ENCODE measurements around the gene SIGLEC11. TPM values are rescaled to one million over a fixed set of nuclear protein-coding genes. Genes with fewer than 3 reads are reported as not detected.

SIGLEC11 gene
- total RNA-seq, 1 experiment from 2014 or later: not detected

DNA sequence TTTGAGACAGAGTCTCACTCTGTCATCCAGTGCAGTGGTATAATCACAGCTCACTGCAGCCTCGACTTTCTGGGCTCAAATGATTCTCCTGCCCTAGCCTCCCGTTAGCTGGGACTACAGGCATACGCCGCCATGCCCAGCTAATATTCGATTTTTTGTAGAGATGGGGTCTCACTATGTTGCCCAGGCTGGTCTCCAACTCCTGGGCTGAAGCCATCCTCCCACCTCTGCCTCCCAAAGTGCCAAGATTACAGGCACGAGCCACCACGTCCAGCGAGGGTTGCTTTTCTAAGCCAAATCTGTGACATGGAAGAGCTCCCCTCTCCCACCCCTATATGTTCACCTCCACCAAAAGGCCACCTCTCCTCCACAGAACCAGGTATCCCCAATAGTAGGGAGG lies 42.9 kb downstream of the SIGLEC11 start:
- no peaks in the 10 kb centered on the region for H3K9me2 ChIP-seq (replicated peaks; ENCODE audit: low read length)
- H3K9ac ChIP-seq (ENCODE audit: low read length): no peak overlapping the region
- no peak overlapping the region for H2AFZ ChIP-seq (ENCODE audit: low read length)
- no peaks in the 10 kb centered on the region for H3K27me3 ChIP-seq (ENCODE audit: low read length)
- BruUV-seq (replicated peaks): no TSS peak
- intact Hi-C loops (cut with micrococcal nuclease): no loop called here
- H3K4me2 ChIP-seq (ENCODE audit: low read length): no peak overlapping the region
- DNase-seq: no peak
- TF ChIP-seq EZH2 (IDR thresholded peaks at IDR 0.05; ENCODE audit: low read length, unreplicated experiment) (no peak), EZH2phosphoT487 (IDR thresholded peaks at IDR 0.05; ENCODE audit: borderline replicate concordance, low read length) (no peak)
- TF ChIP-seq, protein P1, sequence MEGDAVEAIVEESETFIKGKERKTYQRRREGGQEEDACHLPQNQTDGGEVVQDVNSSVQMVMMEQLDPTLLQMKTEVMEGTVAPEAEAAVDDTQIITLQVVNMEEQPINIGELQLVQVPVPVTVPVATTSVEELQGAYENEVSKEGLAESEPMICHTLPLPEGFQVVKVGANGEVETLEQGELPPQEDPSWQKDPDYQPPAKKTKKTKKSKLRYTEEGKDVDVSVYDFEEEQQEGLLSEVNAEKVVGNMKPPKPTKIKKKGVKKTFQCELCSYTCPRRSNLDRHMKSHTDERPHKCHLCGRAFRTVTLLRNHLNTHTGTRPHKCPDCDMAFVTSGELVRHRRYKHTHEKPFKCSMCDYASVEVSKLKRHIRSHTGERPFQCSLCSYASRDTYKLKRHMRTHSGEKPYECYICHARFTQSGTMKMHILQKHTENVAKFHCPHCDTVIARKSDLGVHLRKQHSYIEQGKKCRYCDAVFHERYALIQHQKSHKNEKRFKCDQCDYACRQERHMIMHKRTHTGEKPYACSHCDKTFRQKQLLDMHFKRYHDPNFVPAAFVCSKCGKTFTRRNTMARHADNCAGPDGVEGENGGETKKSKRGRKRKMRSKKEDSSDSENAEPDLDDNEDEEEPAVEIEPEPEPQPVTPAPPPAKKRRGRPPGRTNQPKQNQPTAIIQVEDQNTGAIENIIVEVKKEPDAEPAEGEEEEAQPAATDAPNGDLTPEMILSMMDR (conservative IDR thresholded peaks at IDR 0.05; ENCODE audit: low read depth, low read length): no peak
- no peak for ATAC-seq
- peaks cover 72% of the 10 kb centered on the region for H3K36me3 ChIP-seq (ENCODE audit: low read depth, low read length)
- CTCF ChIA-PET: no interaction called here
- peaks cover 50% of the 10 kb centered on the region for H4K20me1 ChIP-seq (ENCODE audit: low read length)
- H3K79me2 ChIP-seq (ENCODE audit: low read length): peaks cover 86% of the 10 kb centered on the region
- H3F3A ChIP-seq (ENCODE audit: low read length, unreplicated experiment): no peaks in the 10 kb centered on the region
- H3K4me1 ChIP-seq (ENCODE audit: insufficient read depth, low read length): peaks cover 5% of the 10 kb centered on the region
- H3K9me3 ChIP-seq (ENCODE audit: low read length): no peaks in the 10 kb centered on the region
- no peak overlapping the region for H3K27ac ChIP-seq (ENCODE audit: low read length)
- H3K4me3 ChIP-seq (ENCODE audit: low read length): no peak overlapping the region
- POLR2A ChIA-PET (ENCODE audit: unreplicated experiment): no interaction called here

DNA sequence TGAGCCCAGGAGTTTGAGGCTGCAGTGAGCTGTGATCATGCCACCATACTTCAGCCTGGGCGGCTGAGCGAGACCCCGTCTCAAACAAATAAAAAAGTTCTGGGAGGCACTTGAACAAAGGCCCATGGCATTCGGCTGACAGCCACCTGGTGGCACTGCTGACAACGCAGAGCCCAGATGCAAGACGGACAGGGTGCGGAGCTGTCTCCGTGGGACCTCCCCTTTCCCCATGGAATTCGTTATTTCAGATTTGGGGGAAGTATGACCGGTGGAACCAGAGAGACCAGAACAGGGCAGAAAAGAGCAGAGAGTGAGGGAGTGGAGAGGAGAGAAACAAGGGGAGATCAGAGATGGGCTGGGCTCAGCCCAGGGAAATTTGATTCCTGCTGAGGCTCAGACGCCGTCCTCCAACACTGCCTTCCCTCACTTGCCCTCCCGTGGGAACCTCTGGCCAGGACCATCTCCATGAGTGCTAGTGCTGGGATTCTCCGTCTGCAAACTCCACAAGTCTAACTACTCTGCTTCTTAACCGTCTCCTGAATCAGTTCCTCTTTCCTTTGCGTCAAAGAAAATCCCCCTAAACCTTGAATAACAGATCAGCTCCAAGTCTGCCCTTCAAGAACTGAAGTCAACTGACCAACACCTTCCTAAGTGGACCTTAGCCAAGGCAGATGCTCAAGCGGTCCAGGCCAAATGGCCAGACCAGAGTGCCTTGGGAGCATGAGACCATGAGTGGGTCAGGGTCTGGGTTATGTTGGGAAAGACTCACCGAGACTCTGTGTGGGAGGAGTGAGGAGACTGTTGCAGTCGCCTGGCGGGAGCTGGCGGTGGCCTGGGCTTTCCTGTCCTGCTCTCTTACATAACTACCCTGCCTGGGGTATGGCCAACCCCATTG lies 43.9 kb downstream of the SIGLEC11 start:
- no TSS peak for BruUV-seq (replicated peaks)
- Histone ChIP-seq H4K20me1 (ENCODE audit: low read length) (peaks cover 40% of the 10 kb centered on the region), H3F3A (ENCODE audit: low read length, unreplicated experiment) (no peaks in the 10 kb centered on the region), H3K4me2 (ENCODE audit: low read length) (no peak overlapping the region), H3K27me3 (ENCODE audit: low read length) (no peaks in the 10 kb centered on the region), H3K4me1 (ENCODE audit: insufficient read depth, low read length) (peaks cover under 1% of the 10 kb centered on the region), H3K4me3 (ENCODE audit: low read length) (no peak overlapping the region), H3K79me2 (ENCODE audit: low read length) (peaks cover 76% of the 10 kb centered on the region), H3K9me2 (replicated peaks; ENCODE audit: low read length) (no peaks in the 10 kb centered on the region), H3K27ac (ENCODE audit: low read length) (no peak overlapping the region), H3K9me3 (ENCODE audit: low read length) (no peaks in the 10 kb centered on the region), H3K36me3 (ENCODE audit: low read depth, low read length) (peaks cover 72% of the 10 kb centered on the region), H3K9ac (ENCODE audit: low read length) (no peak overlapping the region), H2AFZ (ENCODE audit: low read length) (no peak overlapping the region)
- CTCF ChIA-PET: no interaction called here
- ATAC-seq: 0 out of 2 replicates have a peak, but pooled peaks have one; percentile 24
- no peak for DNase-seq
- intact Hi-C loops (cut with micrococcal nuclease): no loop called here
- POLR2A ChIA-PET (ENCODE audit: unreplicated experiment): no interaction called here
- no peak for TF ChIP-seq EZH2phosphoT487 (IDR thresholded peaks at IDR 0.05; ENCODE audit: borderline replicate concordance, low read length)
- TF ChIP-seq, protein P1 (conservative IDR thresholded peaks at IDR 0.05; ENCODE audit: low read depth, low read length): peak; percentile 60

DNA sequence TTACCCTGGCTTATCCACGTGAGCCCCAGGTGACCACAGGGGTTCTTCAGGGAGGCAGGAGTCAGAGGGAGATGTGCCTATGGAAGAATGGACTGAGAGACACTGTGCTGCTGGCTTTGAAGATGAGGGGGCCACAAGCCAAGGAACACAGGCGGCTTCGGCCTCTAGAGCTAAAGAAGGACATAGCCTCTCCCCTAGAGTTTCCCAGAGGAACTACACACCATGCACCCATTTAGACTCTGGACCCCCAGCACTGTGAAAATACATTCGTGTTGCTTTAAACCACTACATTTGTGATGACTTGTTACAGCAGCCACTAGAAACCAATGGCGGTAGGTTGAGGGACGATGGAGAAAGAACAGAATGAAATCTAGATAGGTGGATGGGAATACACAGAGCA lies 45.7 kb downstream of the SIGLEC11 start:
- H3K36me3 ChIP-seq (ENCODE audit: low read depth, low read length): peaks cover 64% of the 10 kb centered on the region
- DNase-seq (no peak), ATAC-seq (no peak)
- intact Hi-C loops (cut with micrococcal nuclease): no loop called here
- peaks cover 25% of the 10 kb centered on the region for H4K20me1 ChIP-seq (ENCODE audit: low read length)
- H3F3A ChIP-seq (ENCODE audit: low read length, unreplicated experiment): no peaks in the 10 kb centered on the region
- H3K4me3 ChIP-seq (ENCODE audit: low read length): no peak overlapping the region
- H3K9ac ChIP-seq (ENCODE audit: low read length): no peak overlapping the region
- ChIA-PET POLR2A (ENCODE audit: unreplicated experiment) (no interaction called here), CTCF (no interaction called here)
- H2AFZ ChIP-seq (ENCODE audit: low read length): no peak overlapping the region
- peaks cover 58% of the 10 kb centered on the region for H3K79me2 ChIP-seq (ENCODE audit: low read length)
- no peaks in the 10 kb centered on the region for H3K9me3 ChIP-seq (ENCODE audit: low read length)
- H3K27ac ChIP-seq (ENCODE audit: low read length): no peak overlapping the region
- no TSS peak for BruUV-seq (replicated peaks)
- no peaks in the 10 kb centered on the region for H3K9me2 ChIP-seq (replicated peaks; ENCODE audit: low read length)
- no peak overlapping the region for H3K4me2 ChIP-seq (ENCODE audit: low read length)
- H3K27me3 ChIP-seq (ENCODE audit: low read length): no peaks in the 10 kb centered on the region
- no peaks in the 10 kb centered on the region for H3K4me1 ChIP-seq (ENCODE audit: insufficient read depth, low read length)
- TF ChIP-seq, protein P1 (conservative IDR thresholded peaks at IDR 0.05; ENCODE audit: low read depth, low read length): peak; percentile 46
- no peak for TF ChIP-seq EZH2 (IDR thresholded peaks at IDR 0.05; ENCODE audit: low read length, unreplicated experiment)

Data from PC-3 (cell line).